Tibial nerve (tissue), 4 donors: ENCODE results near the gene APP. TPM values are rescaled to one million over a fixed set of nuclear protein-coding genes. Genes with fewer than 3 reads are reported as not detected.
A peak's percentile ranks its signal among the peaks of the same experiment; 100 is the strongest.

ENCODE experiments used
- DNase-seq, 2 donors: peaks; one replicate each; pipeline ENCODE4 v3.0.0-alpha.2; 2019; ENCODE audit warnings: low spot score in 2 of 2
- H3K27ac ChIP-seq, 4 donors: fragments of 200-600 bp; sonication (generic) in 3 of 4; one replicate each; pipeline ENCODE4 v1.5.1; 2017 to 2019; ENCODE audit warnings: mild to moderate bottlenecking in 1 of 4
- H3K27me3 ChIP-seq, 2 donors: fragments of 200-600 bp; sonication (generic) in 1 of 2; one replicate each; pipeline versions ENCODE4 v1.5.1 to v1.6.0; 2017 to 2019
- H3K36me3 ChIP-seq, 3 donors: fragments of 200-600 bp; sonication (generic); one replicate each; pipeline ENCODE4 v1.5.1; 2018 to 2019
- H3K4me1 ChIP-seq, 4 donors: fragments of 200-600 bp; sonication (generic) in 3 of 4; one replicate each; pipeline ENCODE4 v1.5.1; 2017 to 2019
- H3K4me3 ChIP-seq, 4 donors: fragments of 200-600 bp; sonication (generic) in 3 of 4; one replicate each; pipeline ENCODE4 v1.5.1; 2017 to 2019; ENCODE audit warnings: mild to moderate bottlenecking in 1 of 4, moderate library complexity in 1 of 4
- H3K9me3 ChIP-seq, 4 donors: fragments of 200-600 bp; sonication (generic) in 3 of 4; one replicate each; pipeline ENCODE4 v1.5.1; 2017 to 2019
- CTCF ChIP-seq, 5 experiments: fragments of 200-600 bp in 3 of 5; fragments of 450-650 bp in 2 of 5; sonication (generic) in 3 of 5; IDR thresholded peaks; one replicate each; pipeline ENCODE4 v1.5.1; 2016 to 2019; ENCODE audit warnings: antibody characterized with exemption in 5 of 5, mild to moderate bottlenecking in 3 of 5, moderate library complexity in 2 of 5
- EP300 ChIP-seq, 2 donors: sonication (generic); formaldehyde crosslinking; IDR thresholded peaks; one replicate each; pipeline ENCODE4 v1.6.1; 2017; ENCODE audit warnings: antibody characterized with exemption in 2 of 2, mild to moderate bottlenecking in 1 of 2
- POLR2A ChIP-seq, 2 donors: fragments of 450-650 bp; IDR thresholded peaks; one replicate each; pipeline ENCODE4 v1.6.1; 2017; ENCODE audit warnings: antibody characterized with exemption in 2 of 2, mild to moderate bottlenecking in 2 of 2, moderate library complexity in 2 of 2
- WGBS, 2 donors: methylation state at CpG; one replicate each; pipeline ENCODE4 v1.1.5; 2018; 5-methylcytosine and 5-hydroxymethylcytosine counted together
- total RNA-seq, 4 donors: library from RNA; depleted of rRNA; stranded (reverse); fragments of >200 nt; gene quantifications; one replicate each; pipeline ENCODE4 v1.1.0, GENCODE V29; 2016

APP gene
- total RNA-seq, 4 donors from 2014 or later = 271 to 327 (median 293) TPM

- TF ChIP-seq POLR2A (IDR thresholded peaks at IDR 0.05) (no peak), EP300 (IDR thresholded peaks at IDR 0.05) (no peak), CTCF (IDR thresholded peaks at IDR 0.05) (no peak)
- H3K27ac ChIP-seq = peak overlapping the region in 1 of 4 donors; percentile 79
- 51 to 63% methylated on average over 4 of the region's 4 CpGs for WGBS, 2 donors
Measured at GRCh38 chr21:26147535-26147934, 23.0 kb downstream of the APP start.

GRCh38 chr21:26146681-26147080, 23.9 kb downstream of the APP start:
- TF ChIP-seq CTCF (IDR thresholded peaks at IDR 0.05) = no peak
- TF ChIP-seq POLR2A (IDR thresholded peaks at IDR 0.05) = no peak
- TF ChIP-seq EP300 (IDR thresholded peaks at IDR 0.05) = no peak

More at GRCh38 chr21:26147535-26147934, 23.0 kb downstream of the APP start:
- no peaks in the 10 kb centered on the region for H3K36me3 ChIP-seq
- H3K9me3 ChIP-seq = no peaks in the 10 kb centered on the region
- H3K4me1 ChIP-seq = peaks cover 0 to 49% (median 13%) of the 10 kb centered on the region in 4 donors
- no peak for DNase-seq
- no peak overlapping the region for H3K4me3 ChIP-seq
- no peaks in the 10 kb centered on the region for H3K27me3 ChIP-seq

GRCh38 chr21:26144031-26144430, 26.5 kb downstream of the APP start:
- Histone ChIP-seq H3K27me3 (no peaks in the 10 kb centered on the region), H3K4me1 (peaks cover 0 to 44% (median 13%) of the 10 kb centered on the region in 4 donors), H3K4me3 (no peak overlapping the region), H3K9me3 (no peaks in the 10 kb centered on the region), H3K36me3 (no peaks in the 10 kb centered on the region), H3K27ac (no peak overlapping the region)
- TF ChIP-seq EP300 (IDR thresholded peaks at IDR 0.05) (no peak), CTCF (IDR thresholded peaks at IDR 0.05) (no peak), POLR2A (IDR thresholded peaks at IDR 0.05) (no peak)
- DNase-seq = no peak
- WGBS, 2 donors = 81 to 93% methylated on average over 4 of the region's 4 CpGs

More at GRCh38 chr21:26146681-26147080, 23.9 kb downstream of the APP start:
- Histone ChIP-seq H3K36me3 (no peaks in the 10 kb centered on the region), H3K9me3 (no peaks in the 10 kb centered on the region), H3K27me3 (no peaks in the 10 kb centered on the region), H3K4me3 (no peak overlapping the region), H3K4me1 (peaks cover 0 to 48% (median 13%) of the 10 kb centered on the region in 4 donors), H3K27ac (no peak overlapping the region)
- WGBS, 2 donors = 96 to 100% methylated on average over 1 of the region's 1 CpG
- no peak for DNase-seq

- 90 to 97% methylated on average over 5 of the region's 5 CpGs for WGBS, 2 donors
- Histone ChIP-seq H3K4me1 (peaks cover 0 to 35% (median 3%) of the 10 kb centered on the region in 4 donors), H3K9me3 (no peaks in the 10 kb centered on the region), H3K27me3 (no peaks in the 10 kb centered on the region), H3K36me3 (no peaks in the 10 kb centered on the region), H3K4me3 (no peak overlapping the region), H3K27ac (no peak overlapping the region)
- DNase-seq = no peak
- TF ChIP-seq POLR2A (IDR thresholded peaks at IDR 0.05) = no peak
Measured at GRCh38 chr21:26142363-26142762, 28.2 kb downstream of the APP start.

GRCh38 chr21:26140926-26141325, 29.6 kb downstream of the APP start:
- Histone ChIP-seq H3K9me3 (no peaks in the 10 kb centered on the region), H3K27ac (peak overlapping the region in 2 of 4 donors; percentile 68 to 76)
- 66 to 68% methylated on average over 3 of the region's 3 CpGs for WGBS, 2 donors

More at GRCh38 chr21:26140926-26141325, 29.6 kb downstream of the APP start:
- H3K27me3 ChIP-seq = no peaks in the 10 kb centered on the region
- H3K4me1 ChIP-seq = peaks cover 0 to 29% (median 3%) of the 10 kb centered on the region in 4 donors
- H3K36me3 ChIP-seq = no peaks in the 10 kb centered on the region
- TF ChIP-seq POLR2A (IDR thresholded peaks at IDR 0.05) = no peak
- TF ChIP-seq CTCF (IDR thresholded peaks at IDR 0.05) = no peak
- no peak for TF ChIP-seq EP300 (IDR thresholded peaks at IDR 0.05)
- no peak for DNase-seq
- no peak overlapping the region for H3K4me3 ChIP-seq
